ENCODE measurements around the gene SCAMP4. TPM values are rescaled to one million over a fixed set of nuclear protein-coding genes. Genes with fewer than 3 reads are reported as not detected.

SCAMP4 gene
- total and polyA plus RNA-seq, 9 of the 15 experiments (the other 6 are each of a cell fraction or from before 2014, with no cell fraction given), result 0.81 to 45.9 (median 12.8) TPM

- 0 out of 2 replicates have a peak, but pooled peaks have one; percentile 48 for TF ChIP-seq ELK1 (CRISPR knock-in tag; IDR thresholded peaks at IDR 0.05)
- no peak for TF ChIP-seq ZBTB5 (IDR thresholded peaks at IDR 0.05)
- no peak for TF ChIP-seq ETV6 (IDR thresholded peaks at IDR 0.05; ENCODE audit: borderline replicate concordance in 1 of 2, low read depth in 2 of 2, low read length in 1 of 2)
- no peak for TF ChIP-seq ETV6 (CRISPR knock-in tag; IDR thresholded peaks at IDR 0.05; ENCODE audit: borderline replicate concordance)
- TF ChIP-seq ARID4B (CRISPR knock-in tag; IDR thresholded peaks at IDR 0.05), result 0 out of 2 replicates have a peak, but pooled peaks have one; percentile 4
- no peak for TF ChIP-seq POLR2G (IDR thresholded peaks at IDR 0.05; ENCODE audit: low read depth, low read length)
- no peak for TF ChIP-seq BDP1 (IDR thresholded peaks at IDR 0.05; ENCODE audit: insufficient read depth, insufficient read length)
- no peak for TF ChIP-seq HDAC1 (IDR thresholded peaks at IDR 0.05)
- no peak for TF ChIP-seq BHLHE40 (IDR thresholded peaks at IDR 0.05; ENCODE audit: low read length)
- TF ChIP-seq NCOA4 (IDR thresholded peaks at IDR 0.05; ENCODE audit: partially characterized antibody), result no peak
- no peak; the same call in 1 of the 2 replicates for TF ChIP-seq ZNF407 (IDR thresholded peaks at IDR 0.05; ENCODE audit: low read depth)
- no peak for TF ChIP-seq SIN3B (IDR thresholded peaks at IDR 0.05; ENCODE audit: low read depth)
These were observed 720 bp downstream of the SCAMP4 start (continued) for GRCh38 chr19:1905863-1906375.

Measured in K562 (cell line).